ENCODE data around the gene MALRD1. TPM values are rescaled to one million over a fixed set of nuclear protein-coding genes. Genes with fewer than 3 reads are reported as not detected.

The MALRD1 gene
- total RNA-seq, 1 experiment from 2014 or later, result 8.2 TPM

DNA sequence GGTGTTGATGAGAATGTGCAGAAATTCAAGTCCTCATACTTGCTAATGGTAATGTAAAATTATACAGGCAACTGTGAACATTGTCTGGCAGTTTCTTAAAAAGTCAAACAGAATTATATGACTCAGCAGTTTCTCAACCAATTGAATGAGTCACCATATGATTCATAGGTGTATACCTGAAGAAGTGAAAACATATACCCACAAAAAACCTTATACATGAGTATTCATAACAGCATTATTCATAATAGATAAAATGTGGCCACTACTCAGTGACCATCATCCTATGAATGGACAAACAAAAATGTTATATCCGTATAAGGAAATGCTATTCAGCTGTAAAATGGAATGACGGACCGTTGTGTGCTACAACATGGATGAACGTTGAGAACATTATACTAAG lies 253.5 kb downstream of the MALRD1 start:
- no peaks in the 10 kb centered on the region for H3K36me3 Mint-ChIP-seq (ENCODE audit: insufficient read depth, unreplicated experiment)
- no peaks in the 10 kb centered on the region for H3K27me3 ChIP-seq (replicated peaks; ENCODE audit: control insufficient read depth, insufficient read depth, low read length)
- intact Hi-C loops (cut with micrococcal nuclease; ENCODE audit: unreplicated experiment), result no loop called here
- no peaks in the 10 kb centered on the region for H3K4me1 Mint-ChIP-seq (ENCODE audit: low read depth, unreplicated experiment)
- H3K4me3 Mint-ChIP-seq (ENCODE audit: unreplicated experiment), result no peak overlapping the region
- no peaks in the 10 kb centered on the region for H3K9me3 Mint-ChIP-seq (ENCODE audit: unreplicated experiment)
- CTCF ChIA-PET, result no interaction called here
- H3K4me3 ChIP-seq (ENCODE audit: low read depth, low read length), result no peak overlapping the region
- no peaks in the 10 kb centered on the region for H3K27me3 Mint-ChIP-seq (ENCODE audit: insufficient read depth, unreplicated experiment)
- no peaks in the 10 kb centered on the region for H3K9me3 ChIP-seq
- no TSS peak for BruUV-seq (replicated peaks)
- DNase-seq, result no peak
- TF ChIP-seq, protein P1, sequence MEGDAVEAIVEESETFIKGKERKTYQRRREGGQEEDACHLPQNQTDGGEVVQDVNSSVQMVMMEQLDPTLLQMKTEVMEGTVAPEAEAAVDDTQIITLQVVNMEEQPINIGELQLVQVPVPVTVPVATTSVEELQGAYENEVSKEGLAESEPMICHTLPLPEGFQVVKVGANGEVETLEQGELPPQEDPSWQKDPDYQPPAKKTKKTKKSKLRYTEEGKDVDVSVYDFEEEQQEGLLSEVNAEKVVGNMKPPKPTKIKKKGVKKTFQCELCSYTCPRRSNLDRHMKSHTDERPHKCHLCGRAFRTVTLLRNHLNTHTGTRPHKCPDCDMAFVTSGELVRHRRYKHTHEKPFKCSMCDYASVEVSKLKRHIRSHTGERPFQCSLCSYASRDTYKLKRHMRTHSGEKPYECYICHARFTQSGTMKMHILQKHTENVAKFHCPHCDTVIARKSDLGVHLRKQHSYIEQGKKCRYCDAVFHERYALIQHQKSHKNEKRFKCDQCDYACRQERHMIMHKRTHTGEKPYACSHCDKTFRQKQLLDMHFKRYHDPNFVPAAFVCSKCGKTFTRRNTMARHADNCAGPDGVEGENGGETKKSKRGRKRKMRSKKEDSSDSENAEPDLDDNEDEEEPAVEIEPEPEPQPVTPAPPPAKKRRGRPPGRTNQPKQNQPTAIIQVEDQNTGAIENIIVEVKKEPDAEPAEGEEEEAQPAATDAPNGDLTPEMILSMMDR (IDR thresholded peaks at IDR 0.05; ENCODE audit: insufficient read depth in 1 of 2, low read depth in 1 of 2, low read length in 1 of 2, severe bottlenecking in 1 of 2, unreplicated experiment in 1 of 2), result no peak
- H3K36me3 ChIP-seq (ENCODE audit: control insufficient read depth, insufficient read depth, low read length), result no peaks in the 10 kb centered on the region
- POLR2A ChIA-PET, result no interaction called here
- H3K27ac Mint-ChIP-seq (ENCODE audit: unreplicated experiment), result no peak overlapping the region
- H3K4me1 ChIP-seq, result no peaks in the 10 kb centered on the region

DNA sequence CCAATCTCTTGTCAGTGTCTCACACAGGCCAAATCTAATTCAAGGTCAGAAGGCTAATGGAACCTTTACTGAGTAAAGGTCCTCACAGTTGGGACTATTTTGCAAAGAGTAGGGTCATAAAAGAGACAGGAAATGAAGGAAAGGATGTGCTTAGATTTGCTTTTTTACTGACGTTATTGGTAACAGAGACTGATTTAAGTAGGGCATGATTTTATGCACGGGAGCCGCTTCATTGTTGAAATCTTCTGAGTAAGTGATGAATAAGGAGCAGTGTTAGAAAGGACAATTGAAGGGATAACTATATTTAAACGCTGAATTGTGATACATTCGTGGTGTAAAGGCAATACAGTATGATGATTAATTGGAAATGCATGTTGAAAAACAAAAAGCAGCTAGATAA lies 261.5 kb downstream of the MALRD1 start:
- Mint-ChIP-seq H3K4me3 (ENCODE audit: unreplicated experiment) (no peak overlapping the region), H3K27me3 (ENCODE audit: insufficient read depth, unreplicated experiment) (no peaks in the 10 kb centered on the region), H3K9me3 (ENCODE audit: unreplicated experiment) (no peaks in the 10 kb centered on the region), H3K27ac (ENCODE audit: unreplicated experiment) (no peak overlapping the region), H3K4me1 (ENCODE audit: low read depth, unreplicated experiment) (no peaks in the 10 kb centered on the region), H3K36me3 (ENCODE audit: insufficient read depth, unreplicated experiment) (no peaks in the 10 kb centered on the region)
- H3K4me3 ChIP-seq (ENCODE audit: low read depth, low read length), result no peak overlapping the region
- H3K27me3 ChIP-seq (replicated peaks; ENCODE audit: control insufficient read depth, insufficient read depth, low read length), result no peaks in the 10 kb centered on the region
- TF ChIP-seq, protein P1 (IDR thresholded peaks at IDR 0.05; ENCODE audit: insufficient read depth in 1 of 2, low read depth in 1 of 2, low read length in 1 of 2, severe bottlenecking in 1 of 2, unreplicated experiment in 1 of 2), result no peak
- no peak for DNase-seq
- no peaks in the 10 kb centered on the region for H3K4me1 ChIP-seq
- intact Hi-C loops (cut with micrococcal nuclease; ENCODE audit: unreplicated experiment), result no loop called here
- H3K36me3 ChIP-seq (ENCODE audit: control insufficient read depth, insufficient read depth, low read length), result no peaks in the 10 kb centered on the region
- H3K9me3 ChIP-seq, result no peaks in the 10 kb centered on the region
- ChIA-PET CTCF (no interaction called here), POLR2A (no interaction called here)
- no TSS peak for BruUV-seq (replicated peaks)

DNA sequence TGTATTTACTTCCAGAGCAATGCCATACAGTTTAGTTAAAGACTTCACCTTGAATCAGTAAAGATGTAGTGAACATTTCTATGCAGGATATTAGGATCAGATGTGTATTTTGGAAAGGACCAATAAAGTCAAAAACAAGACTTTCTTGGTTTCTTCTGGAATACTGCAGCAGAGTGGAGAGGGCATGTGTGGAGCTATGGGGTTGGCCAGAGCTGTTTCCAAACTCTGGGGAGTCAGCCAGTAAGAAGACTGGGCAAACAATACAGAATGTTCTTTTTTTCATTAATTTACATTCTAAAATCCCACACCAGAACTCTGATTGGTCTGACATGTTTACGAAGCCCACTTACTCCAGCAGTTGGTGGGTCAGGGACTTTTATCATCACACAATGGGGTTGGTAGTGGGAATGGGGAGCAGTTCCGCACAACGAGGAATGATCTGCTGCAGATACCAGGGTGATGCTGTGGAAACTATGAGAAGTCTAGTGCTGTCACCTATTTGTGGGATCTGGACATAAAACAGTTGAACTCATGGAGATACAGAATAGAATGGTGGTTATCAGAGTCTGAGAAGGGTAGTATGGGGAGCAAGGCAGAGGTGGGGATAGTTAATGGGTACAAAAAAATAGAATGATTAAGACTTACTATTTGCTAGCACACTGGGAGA lies 267.7 kb downstream of the MALRD1 start:
- Mint-ChIP-seq H3K9me3 (ENCODE audit: unreplicated experiment) (no peaks in the 10 kb centered on the region), H3K36me3 (ENCODE audit: insufficient read depth, unreplicated experiment) (no peaks in the 10 kb centered on the region), H3K27ac (ENCODE audit: unreplicated experiment) (no peak overlapping the region), H3K27me3 (ENCODE audit: insufficient read depth, unreplicated experiment) (no peaks in the 10 kb centered on the region), H3K4me1 (ENCODE audit: low read depth, unreplicated experiment) (no peaks in the 10 kb centered on the region), H3K4me3 (ENCODE audit: unreplicated experiment) (no peak overlapping the region)
- H3K27me3 ChIP-seq (replicated peaks; ENCODE audit: control insufficient read depth, insufficient read depth, low read length), result no peaks in the 10 kb centered on the region
- no peaks in the 10 kb centered on the region for H3K4me1 ChIP-seq
- intact Hi-C loops (cut with micrococcal nuclease; ENCODE audit: unreplicated experiment), result no loop called here
- no peaks in the 10 kb centered on the region for H3K36me3 ChIP-seq (ENCODE audit: control insufficient read depth, insufficient read depth, low read length)
- ChIA-PET POLR2A (no interaction called here), CTCF (no interaction called here)
- TF ChIP-seq, protein P1 (IDR thresholded peaks at IDR 0.05; ENCODE audit: insufficient read depth in 1 of 2, low read depth in 1 of 2, low read length in 1 of 2, severe bottlenecking in 1 of 2, unreplicated experiment in 1 of 2), result no peak
- DNase-seq, result no peak
- H3K4me3 ChIP-seq (ENCODE audit: low read depth, low read length), result no peak overlapping the region
- no TSS peak for BruUV-seq (replicated peaks)
- H3K9me3 ChIP-seq, result no peaks in the 10 kb centered on the region
